Measurements from ENCODE around the gene NHSL1. TPM values are rescaled to one million over a fixed set of nuclear protein-coding genes. Genes with fewer than 3 reads are reported as not detected.

Gene NHSL1
- total RNA-seq, 2 experiments from 2014 or later = 2.7 to 10.6 TPM

- CTCF ChIA-PET (ENCODE audit: unreplicated experiment) = no interaction called here
- Histone ChIP-seq H3K36me3 (ENCODE audit: insufficient read depth, low read length) (no peaks in the 10 kb centered on the region), H3K4me1 (ENCODE audit: insufficient read depth, low read length, poor library complexity, severe bottlenecking) (no peaks in the 10 kb centered on the region), H3K79me2 (ENCODE audit: insufficient read depth, low read depth, low read length) (no peaks in the 10 kb centered on the region), H3K4me3 (ENCODE audit: low read depth, low read length, poor library complexity, severe bottlenecking) (no peak overlapping the region), H3K9me2 (ENCODE audit: insufficient read depth, low read length) (no peaks in the 10 kb centered on the region), H3K27ac (ENCODE audit: low read depth, low read length, poor library complexity, severe bottlenecking) (no peak overlapping the region), H3K4me2 (ENCODE audit: low read length) (no peak overlapping the region), H3K9me3 (ENCODE audit: low read length) (no peaks in the 10 kb centered on the region), H2AFZ (ENCODE audit: low read length) (no peak overlapping the region), H4K20me1 (ENCODE audit: insufficient read depth, low read length) (no peaks in the 10 kb centered on the region)
- BruUV-seq (replicated peaks) = no TSS peak
- no peak for TF ChIP-seq EZH2phosphoT487 (IDR thresholded peaks at IDR 0.05; ENCODE audit: borderline replicate concordance, low read depth, low read length)
- TF ChIP-seq CTCF (conservative IDR thresholded peaks at IDR 0.05; ENCODE audit: low read length) = no peak
- intact Hi-C loops (cut with micrococcal nuclease; ENCODE audit: unreplicated experiment) = no loop called here
- POLR2A ChIA-PET = interaction anchor here (0.7 to 1.3 kb wide), 6 partner anchors 9 to 1253 kb away, joined by 3 to 5 read pairs (median 3); no protein-coding TSS in a partner anchor
- no peak for DNase-seq (ENCODE audit: low spot score)
Observed at GRCh38 chr6:138446821-138447220, 52.5 kb downstream of the NHSL1 start.

- Histone ChIP-seq H3K79me2 (ENCODE audit: insufficient read depth, low read depth, low read length) (no peaks in the 10 kb centered on the region), H2AFZ (ENCODE audit: low read length) (no peak overlapping the region), H3K36me3 (ENCODE audit: insufficient read depth, low read length) (no peaks in the 10 kb centered on the region), H3K4me1 (ENCODE audit: insufficient read depth, low read length, poor library complexity, severe bottlenecking) (no peaks in the 10 kb centered on the region), H3K9me2 (ENCODE audit: insufficient read depth, low read length) (no peaks in the 10 kb centered on the region), H3K9me3 (ENCODE audit: low read length) (no peaks in the 10 kb centered on the region), H4K20me1 (ENCODE audit: insufficient read depth, low read length) (no peaks in the 10 kb centered on the region), H3K27ac (ENCODE audit: low read depth, low read length, poor library complexity, severe bottlenecking) (no peak overlapping the region), H3K4me3 (ENCODE audit: low read depth, low read length, poor library complexity, severe bottlenecking) (no peak overlapping the region), H3K4me2 (ENCODE audit: low read length) (no peak overlapping the region)
- TF ChIP-seq CTCF (conservative IDR thresholded peaks at IDR 0.05; ENCODE audit: low read length) = no peak
- TF ChIP-seq EZH2phosphoT487 (IDR thresholded peaks at IDR 0.05; ENCODE audit: borderline replicate concordance, low read depth, low read length) = no peak
- ChIA-PET POLR2A (interaction anchor here (0.8 kb wide), 1 partner anchor 12 kb away, joined by 4 read pairs; no protein-coding TSS in a partner anchor), CTCF (ENCODE audit: unreplicated experiment) (no interaction called here)
- no peak for DNase-seq (ENCODE audit: low spot score)
- intact Hi-C loops (cut with micrococcal nuclease; ENCODE audit: unreplicated experiment) = no loop called here
- no TSS peak for BruUV-seq (replicated peaks)
Observed at GRCh38 chr6:138443979-138444378, 55.3 kb downstream of the NHSL1 start.

GRCh38 chr6:138442663-138443062 lies 56.6 kb downstream of the NHSL1 start:
- Histone ChIP-seq H3K9me2 (ENCODE audit: insufficient read depth, low read length) (no peaks in the 10 kb centered on the region), H3K4me2 (ENCODE audit: low read length) (no peak overlapping the region), H3K4me3 (ENCODE audit: low read depth, low read length, poor library complexity, severe bottlenecking) (no peak overlapping the region), H3K27ac (ENCODE audit: low read depth, low read length, poor library complexity, severe bottlenecking) (no peak overlapping the region), H3K9me3 (ENCODE audit: low read length) (no peaks in the 10 kb centered on the region), H3K4me1 (ENCODE audit: insufficient read depth, low read length, poor library complexity, severe bottlenecking) (no peaks in the 10 kb centered on the region), H2AFZ (ENCODE audit: low read length) (no peak overlapping the region), H3K79me2 (ENCODE audit: insufficient read depth, low read depth, low read length) (no peaks in the 10 kb centered on the region), H4K20me1 (ENCODE audit: insufficient read depth, low read length) (no peaks in the 10 kb centered on the region), H3K36me3 (ENCODE audit: insufficient read depth, low read length) (no peaks in the 10 kb centered on the region)
- POLR2A ChIA-PET = no interaction called here
- DNase-seq (ENCODE audit: low spot score) = no peak
- TF ChIP-seq CTCF (conservative IDR thresholded peaks at IDR 0.05; ENCODE audit: low read length) = no peak
- no peak for TF ChIP-seq EZH2phosphoT487 (IDR thresholded peaks at IDR 0.05; ENCODE audit: borderline replicate concordance, low read depth, low read length)
- CTCF ChIA-PET (ENCODE audit: unreplicated experiment) = no interaction called here
- intact Hi-C loops (cut with micrococcal nuclease; ENCODE audit: unreplicated experiment) = no loop called here
- no TSS peak for BruUV-seq (replicated peaks)
